ENCODE results near the gene RNF130. TPM values are rescaled to one million over a fixed set of nuclear protein-coding genes. Genes with fewer than 3 reads are reported as not detected.

The RNF130 gene
- total RNA-seq, 1 donor from 2014 or later = 67.3 TPM

- no peaks in the 10 kb centered on the region for H3K9me3 Mint-ChIP-seq (ENCODE audit: unreplicated experiment)
- no peak for TF ChIP-seq CTCF (IDR thresholded peaks at IDR 0.05; ENCODE audit: unreplicated experiment)
- no peak for DNase-seq (ENCODE audit: low spot score)
- H3K4me3 Mint-ChIP-seq (ENCODE audit: unreplicated experiment) = no peak overlapping the region
- H3K27ac Mint-ChIP-seq (ENCODE audit: unreplicated experiment) = no peak overlapping the region
- no peaks in the 10 kb centered on the region for H3K27me3 Mint-ChIP-seq (ENCODE audit: unreplicated experiment)
- no peaks in the 10 kb centered on the region for H3K4me1 Mint-ChIP-seq (ENCODE audit: unreplicated experiment)
- peaks cover 14% of the 10 kb centered on the region for H3K36me3 Mint-ChIP-seq (ENCODE audit: low read depth, unreplicated experiment)
These were observed 90.8 kb downstream of the RNF130 start for GRCh38 chr5:179980767-179981166.

- Mint-ChIP-seq H3K4me3 (ENCODE audit: unreplicated experiment) (no peak overlapping the region), H3K27me3 (ENCODE audit: unreplicated experiment) (no peaks in the 10 kb centered on the region), H3K4me1 (ENCODE audit: unreplicated experiment) (no peaks in the 10 kb centered on the region), H3K36me3 (ENCODE audit: low read depth, unreplicated experiment) (peaks cover 32% of the 10 kb centered on the region), H3K9me3 (ENCODE audit: unreplicated experiment) (no peaks in the 10 kb centered on the region), H3K27ac (ENCODE audit: unreplicated experiment) (no peak overlapping the region)
- DNase-seq (ENCODE audit: low spot score) = no peak
- TF ChIP-seq CTCF (IDR thresholded peaks at IDR 0.05; ENCODE audit: unreplicated experiment) = no peak
These were observed 92.8 kb downstream of the RNF130 start for GRCh38 chr5:179978792-179979191.

- TF ChIP-seq CTCF (IDR thresholded peaks at IDR 0.05; ENCODE audit: unreplicated experiment) = no peak
- Mint-ChIP-seq H3K27me3 (ENCODE audit: unreplicated experiment) (peaks cover 4% of the 10 kb centered on the region), H3K4me3 (ENCODE audit: unreplicated experiment) (no peak overlapping the region), H3K4me1 (ENCODE audit: unreplicated experiment) (no peaks in the 10 kb centered on the region), H3K36me3 (ENCODE audit: low read depth, unreplicated experiment) (peaks cover 48% of the 10 kb centered on the region), H3K9me3 (ENCODE audit: unreplicated experiment) (no peaks in the 10 kb centered on the region), H3K27ac (ENCODE audit: unreplicated experiment) (no peak overlapping the region)
- no peak for DNase-seq (ENCODE audit: low spot score)
These were observed 95.8 kb downstream of the RNF130 start for GRCh38 chr5:179975713-179976134.

GRCh38 chr5:179974946-179975712 is 96.4 kb downstream of the RNF130 start:
- Mint-ChIP-seq H3K27ac (ENCODE audit: unreplicated experiment) (no peak overlapping the region), H3K27me3 (ENCODE audit: unreplicated experiment) (peaks cover 4% of the 10 kb centered on the region), H3K36me3 (ENCODE audit: low read depth, unreplicated experiment) (peaks cover 44% of the 10 kb centered on the region), H3K9me3 (ENCODE audit: unreplicated experiment) (no peaks in the 10 kb centered on the region), H3K4me1 (ENCODE audit: unreplicated experiment) (no peaks in the 10 kb centered on the region), H3K4me3 (ENCODE audit: unreplicated experiment) (no peak overlapping the region)
- peak; percentile 51 for TF ChIP-seq CTCF (IDR thresholded peaks at IDR 0.05; ENCODE audit: unreplicated experiment)
- peak; percentile 64 for DNase-seq (ENCODE audit: low spot score)

- peak overlapping the region; percentile 56 for H3K4me3 Mint-ChIP-seq (ENCODE audit: unreplicated experiment)
- DNase-seq (ENCODE audit: low spot score) = no peak
- peaks cover 4% of the 10 kb centered on the region for H3K27me3 Mint-ChIP-seq (ENCODE audit: unreplicated experiment)
- H3K9me3 Mint-ChIP-seq (ENCODE audit: unreplicated experiment) = no peaks in the 10 kb centered on the region
- no peaks in the 10 kb centered on the region for H3K4me1 Mint-ChIP-seq (ENCODE audit: unreplicated experiment)
- no peak for TF ChIP-seq CTCF (IDR thresholded peaks at IDR 0.05; ENCODE audit: unreplicated experiment)
- peaks cover 43% of the 10 kb centered on the region for H3K36me3 Mint-ChIP-seq (ENCODE audit: low read depth, unreplicated experiment)
- H3K27ac Mint-ChIP-seq (ENCODE audit: unreplicated experiment) = peak overlapping the region; percentile 50
These were observed 97.2 kb downstream of the RNF130 start for GRCh38 chr5:179974246-179974945.
